HG02759 (cell line): Measurements from ENCODE around the gene CDH20.

Experiments used
- ATAC-seq: cut with Tn5 transposase; IDR thresholded peaks from one replicate; pipeline ENCODE4 v1.9.1; 2021; ENCODE audit warnings: mild to moderate bottlenecking, moderate library complexity; ENCODE audit not compliant: unreplicated experiment

The CDH20 gene

DNA sequence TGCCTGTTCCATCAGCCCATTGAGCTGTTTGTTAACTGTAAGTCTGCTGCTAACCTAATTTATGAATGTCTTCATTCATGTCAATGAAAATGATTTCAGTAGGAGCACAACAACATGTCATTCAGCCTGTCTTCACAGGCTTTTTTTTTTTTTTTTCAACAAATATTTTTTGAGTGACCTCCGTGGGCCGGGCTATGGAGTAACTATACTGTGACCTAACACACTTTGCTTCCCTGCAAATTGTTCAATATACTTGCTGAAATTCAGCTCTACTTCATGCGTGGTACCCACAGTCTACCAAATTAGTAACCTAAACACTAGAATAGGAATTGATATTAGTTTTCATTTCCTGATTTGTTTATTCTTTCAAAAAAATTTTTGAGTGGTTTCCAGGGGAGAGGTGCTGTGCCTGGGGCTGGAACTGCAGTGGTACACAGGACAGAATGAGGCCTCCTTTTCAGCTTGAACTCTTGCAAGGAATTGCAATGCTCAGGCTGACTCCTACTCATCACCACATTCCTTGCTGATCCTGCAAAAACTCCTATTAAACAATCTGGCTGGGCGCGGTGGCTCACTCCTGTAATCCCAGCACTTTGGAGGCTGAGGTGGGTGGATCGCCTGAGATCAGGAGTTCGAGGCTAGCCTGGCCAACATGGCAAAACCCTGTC is 87.1 kb downstream of the CDH20 start:
- no peak for ATAC-seq

DNA sequence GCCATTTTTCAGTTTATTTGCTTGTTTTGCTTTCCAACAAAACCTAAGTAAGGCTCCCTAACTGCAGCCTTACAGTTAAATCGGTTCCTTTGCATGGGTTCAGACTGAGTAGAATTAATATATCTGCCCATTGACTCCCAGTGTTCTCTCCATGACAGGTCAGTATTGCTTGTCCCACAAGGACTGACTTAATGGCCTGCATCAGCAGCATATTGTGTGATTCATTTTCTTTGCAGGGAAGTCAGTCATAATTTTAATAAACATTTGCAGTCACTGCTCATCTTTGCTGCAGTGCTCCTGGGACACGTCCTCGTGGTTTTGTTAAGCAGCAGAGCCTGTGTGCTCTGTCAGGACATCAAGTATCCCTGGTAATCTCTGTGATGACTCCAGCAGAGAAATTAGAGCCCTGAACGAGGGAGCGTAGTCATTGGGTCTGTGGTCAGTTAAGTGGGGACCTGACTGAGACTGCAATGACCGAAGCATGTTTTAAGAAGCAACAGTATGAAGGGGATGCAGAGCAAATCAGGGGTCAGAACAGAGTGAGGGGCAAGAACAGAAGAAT is 93.3 kb downstream of the CDH20 start:
- ATAC-seq: no peak

DNA sequence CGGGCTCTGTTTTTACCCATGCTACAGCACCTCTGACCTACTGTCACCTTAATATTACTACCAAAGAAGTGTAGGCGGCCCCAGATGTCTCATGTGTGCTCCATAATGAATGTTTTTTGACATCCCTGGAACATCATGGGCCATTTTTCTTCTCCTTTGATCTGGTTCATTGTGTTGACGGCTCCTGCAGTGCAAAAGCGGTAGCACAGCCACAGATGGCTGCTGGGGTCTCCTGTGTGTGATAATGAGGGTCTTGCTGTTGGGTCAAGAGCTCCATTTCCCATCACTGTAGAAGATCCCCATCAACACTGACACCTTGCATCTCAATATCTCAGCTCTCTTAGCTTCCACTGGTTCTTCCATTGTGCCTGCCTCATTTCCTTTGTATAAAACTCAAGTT is 95.0 kb downstream of the CDH20 start:
- no peak for ATAC-seq

DNA sequence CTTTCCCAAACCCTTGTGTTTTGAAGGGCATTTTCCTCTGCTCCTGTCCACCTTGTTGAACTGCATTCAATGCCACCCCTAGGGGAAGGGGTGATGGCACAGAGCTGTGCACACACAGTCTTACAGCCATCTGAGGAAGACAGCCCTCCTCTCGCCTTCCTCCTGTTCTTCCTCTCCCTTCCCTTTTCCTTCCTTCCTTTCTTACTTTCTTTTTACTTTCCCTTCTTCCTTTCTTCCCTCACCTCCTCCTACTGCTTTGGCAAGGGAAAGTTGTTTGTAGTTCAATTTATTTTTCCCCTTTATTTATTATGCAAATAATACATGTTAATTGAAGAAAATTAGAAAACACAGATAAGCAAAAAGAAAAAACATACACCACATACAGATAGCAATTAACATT is 99.4 kb downstream of the CDH20 start:
- no peak for ATAC-seq

DNA sequence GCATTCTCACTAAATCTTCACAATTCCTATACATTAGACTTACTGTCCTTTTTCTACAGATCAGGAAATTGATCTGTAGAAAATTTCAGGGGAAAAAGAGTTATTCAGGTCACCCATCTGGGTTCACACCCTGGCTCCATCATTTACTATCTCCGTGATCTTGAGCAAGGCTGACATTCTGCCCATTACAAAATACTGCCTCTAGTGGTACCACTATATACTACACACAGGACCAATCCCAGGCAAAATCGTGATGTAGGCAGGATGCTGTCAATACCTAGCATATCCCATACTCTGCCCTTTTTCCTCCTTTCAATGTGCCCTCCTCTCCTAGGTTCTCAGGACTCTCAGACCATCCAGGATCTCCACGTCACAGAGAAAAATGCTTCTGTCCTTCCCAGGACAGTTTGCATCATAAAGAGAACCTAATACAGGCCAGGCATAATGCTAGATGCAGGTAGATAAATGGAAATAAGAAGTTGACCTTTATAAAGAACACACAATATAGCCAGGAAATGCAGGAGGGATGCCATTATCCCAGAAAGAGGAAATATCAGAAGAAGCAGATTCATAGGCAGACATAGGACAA is 101.9 kb downstream of the CDH20 start:
- ATAC-seq: peak; percentile 82

DNA sequence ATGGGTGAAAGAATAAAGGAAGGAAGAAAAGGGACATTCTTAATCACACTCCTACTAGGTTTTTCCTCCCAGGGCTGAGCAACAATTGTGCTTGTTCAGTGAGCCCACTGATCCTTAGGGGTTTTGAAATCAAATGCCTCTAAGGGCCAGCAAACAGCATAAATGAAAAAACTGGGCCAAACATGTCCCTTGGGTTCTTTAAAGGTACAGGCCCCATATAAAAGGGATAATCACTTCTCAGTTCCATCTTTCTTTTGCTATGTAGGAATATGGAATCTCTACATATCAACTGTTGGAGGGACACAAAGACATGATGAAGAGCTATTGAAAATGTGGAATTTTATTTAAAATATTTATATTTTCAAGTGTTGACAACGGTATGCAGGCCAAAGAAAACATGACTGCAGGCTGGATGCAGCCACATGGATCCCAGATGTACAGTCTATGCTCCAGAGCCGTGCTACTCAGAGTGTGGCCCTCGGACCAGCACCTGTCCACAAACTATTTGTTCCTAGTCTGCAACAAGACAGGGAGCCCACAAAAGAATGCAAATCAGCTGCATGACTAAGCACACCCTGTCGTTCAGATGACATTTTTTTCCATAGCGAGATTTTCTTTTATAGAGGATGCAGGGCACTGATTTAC is 110.0 kb downstream of the CDH20 start:
- no peak for ATAC-seq

DNA sequence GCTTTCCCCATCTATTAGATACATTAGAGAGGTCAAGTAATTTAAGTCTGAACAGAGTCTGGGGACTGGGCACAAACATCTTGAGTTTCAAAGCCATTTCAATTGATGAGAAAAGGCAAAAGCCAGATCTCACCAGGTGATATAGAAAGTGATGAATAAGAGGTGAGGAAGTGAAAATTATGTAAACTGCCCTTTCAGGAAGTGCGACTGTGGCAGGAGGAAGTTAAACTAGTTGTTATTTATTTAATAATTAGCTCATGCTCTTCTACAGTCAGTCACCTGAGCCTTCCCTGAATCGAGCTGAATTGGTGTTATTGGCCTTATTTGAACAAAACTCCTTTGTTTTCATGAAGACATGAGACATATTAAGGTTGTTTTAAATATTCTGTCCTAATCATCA is 115.1 kb downstream of the CDH20 start:
- ATAC-seq: peak; percentile 92

DNA sequence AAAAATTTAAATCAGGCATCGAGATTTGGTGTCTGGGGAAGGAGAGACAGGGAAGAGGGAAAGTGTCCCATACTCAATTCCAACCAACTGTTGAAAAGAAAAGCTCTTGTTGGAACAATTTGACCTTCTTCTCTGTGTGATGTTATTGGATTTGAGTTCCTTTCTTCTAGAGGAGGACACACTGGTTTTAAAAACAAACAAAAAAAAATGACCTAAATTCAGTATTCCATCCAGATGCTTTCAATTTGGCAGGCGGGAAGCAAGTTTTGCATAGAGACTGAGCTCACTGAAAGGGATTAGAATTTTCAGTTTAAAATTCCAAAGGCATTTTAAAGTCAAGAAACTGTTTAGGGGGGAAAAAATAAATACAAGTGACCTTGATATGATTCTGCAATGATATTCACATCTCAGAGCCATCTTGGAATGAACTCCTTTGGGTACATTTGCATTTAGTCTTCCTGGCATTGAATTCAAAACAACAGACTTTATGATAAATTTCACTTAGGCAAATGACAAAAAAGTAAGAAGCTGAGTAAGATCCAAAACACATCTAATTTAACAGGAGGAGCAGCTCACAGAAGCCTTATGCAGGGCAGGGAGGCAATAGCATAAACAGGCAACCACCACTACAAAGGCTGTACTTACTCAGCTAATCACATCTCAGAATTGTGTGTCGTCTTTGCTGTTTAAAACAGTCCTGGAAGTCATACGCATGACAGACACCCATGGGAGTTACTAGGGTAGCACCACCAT is 126.8 kb downstream of the CDH20 start:
- no peak for ATAC-seq

DNA sequence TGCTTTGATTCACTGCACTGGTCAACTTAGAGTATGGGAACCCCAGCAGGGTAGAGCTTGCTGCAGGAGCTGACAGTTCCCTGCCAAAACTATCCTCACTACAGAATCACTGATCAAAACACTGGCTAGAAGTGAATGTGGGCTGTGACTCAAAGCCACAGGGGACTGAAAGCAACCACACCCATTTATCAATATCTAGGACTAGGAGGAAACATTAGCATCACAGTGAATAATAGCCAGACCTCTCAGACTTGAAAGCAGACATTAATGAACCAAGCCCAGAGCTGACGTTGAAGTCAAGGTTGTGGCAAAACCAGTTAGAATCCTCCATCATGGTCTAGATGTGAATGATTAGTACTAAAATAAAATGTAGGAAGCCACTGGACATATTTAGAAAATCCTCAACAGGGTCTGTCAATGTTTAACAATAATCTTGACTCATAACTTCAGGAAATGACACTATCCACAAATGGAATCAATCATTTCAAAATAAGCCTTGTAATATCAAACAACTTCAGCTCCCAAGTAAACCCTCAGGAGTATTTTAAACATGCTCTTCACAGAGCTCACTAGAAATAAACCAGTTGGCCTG is 131.4 kb downstream of the CDH20 start:
- ATAC-seq: no peak

DNA sequence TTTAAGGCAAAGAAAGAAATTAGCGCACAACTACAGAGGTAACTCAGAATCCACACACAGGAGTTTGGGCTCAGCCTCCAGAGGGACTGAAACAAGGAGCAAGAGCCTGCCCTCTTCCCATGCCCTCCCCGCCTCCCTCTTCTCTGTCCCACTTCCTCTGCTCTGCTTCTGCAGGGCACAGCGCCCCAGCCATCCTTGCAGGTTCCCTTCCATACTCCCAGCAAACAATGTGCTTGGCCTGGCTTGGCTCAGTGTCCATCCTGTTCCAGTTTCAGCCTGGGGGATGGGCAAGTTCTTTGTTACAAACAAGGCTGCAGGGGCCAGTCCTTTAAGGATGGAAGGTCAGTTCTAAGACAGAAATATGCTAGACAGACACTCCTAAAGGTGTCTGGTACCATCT is 133.5 kb downstream of the CDH20 start:
- ATAC-seq: no peak

DNA sequence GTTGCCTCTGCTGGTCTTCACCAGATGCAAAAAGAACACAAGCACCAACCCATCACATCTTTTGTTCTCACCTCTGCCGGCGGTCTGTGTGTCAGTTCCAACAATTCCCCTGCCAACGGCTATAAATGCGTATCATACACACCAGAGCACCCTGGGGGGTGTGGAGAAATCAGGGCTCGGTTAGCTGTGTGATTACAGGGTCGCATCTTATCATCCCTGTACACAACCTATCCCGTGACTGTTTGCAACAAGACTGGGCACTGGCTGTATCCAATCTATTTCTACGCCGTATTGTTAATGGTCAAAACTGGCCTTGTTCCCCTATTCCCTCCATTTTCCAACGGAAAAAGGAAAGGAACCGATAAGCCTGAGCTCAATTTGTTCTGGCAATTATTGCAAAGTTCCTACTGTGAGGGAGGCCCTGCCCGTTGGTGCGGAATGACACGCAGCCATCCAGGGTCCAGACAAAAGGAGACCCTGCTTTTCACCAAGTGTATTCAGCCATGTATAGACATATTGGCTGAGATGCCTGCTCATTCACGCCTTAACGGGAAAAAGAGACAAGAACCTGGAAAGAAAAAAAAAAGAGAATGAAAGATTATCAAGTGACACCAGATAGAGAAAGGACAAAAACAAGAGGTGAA is 136.9 kb downstream of the CDH20 start:
- no peak for ATAC-seq

DNA sequence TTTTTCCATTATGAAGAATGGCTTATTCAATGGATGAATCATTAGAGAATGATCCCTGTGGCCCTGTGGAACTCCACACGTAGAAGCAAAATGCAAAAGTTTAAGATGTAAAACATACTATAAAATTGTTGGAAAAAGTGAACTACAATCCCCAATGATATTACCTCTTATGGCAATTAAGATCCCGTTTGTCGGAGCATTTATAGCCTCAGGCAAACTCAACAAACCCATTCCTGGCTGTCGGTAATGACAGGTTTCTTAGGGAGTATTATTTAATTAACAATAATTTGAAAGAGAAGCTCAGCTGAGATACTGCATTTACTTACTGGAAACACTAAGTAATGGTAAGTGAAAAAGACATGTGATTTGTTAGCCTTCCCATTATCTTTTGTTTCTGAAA is 138.3 kb downstream of the CDH20 start:
- ATAC-seq: no peak

DNA sequence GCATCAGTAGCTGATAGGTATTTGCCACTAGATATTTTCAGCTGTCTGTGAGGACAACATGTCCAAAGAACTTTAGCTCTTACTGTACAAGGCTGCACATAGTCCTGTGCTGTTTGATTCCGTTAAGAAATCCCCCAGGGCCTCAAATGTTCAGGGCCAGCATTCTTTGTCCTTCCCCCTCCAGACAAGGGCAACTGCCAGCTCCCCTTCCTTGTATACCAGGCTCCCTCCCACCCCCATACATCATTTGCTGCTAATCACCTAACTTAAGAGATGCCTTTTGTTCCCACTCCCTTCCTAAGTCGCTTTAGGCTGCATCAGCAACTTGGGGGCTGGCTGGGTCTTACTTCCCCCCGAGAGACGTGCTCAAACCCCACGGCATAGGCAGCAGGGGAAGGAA is 138.7 kb downstream of the CDH20 start:
- no peak for ATAC-seq

DNA sequence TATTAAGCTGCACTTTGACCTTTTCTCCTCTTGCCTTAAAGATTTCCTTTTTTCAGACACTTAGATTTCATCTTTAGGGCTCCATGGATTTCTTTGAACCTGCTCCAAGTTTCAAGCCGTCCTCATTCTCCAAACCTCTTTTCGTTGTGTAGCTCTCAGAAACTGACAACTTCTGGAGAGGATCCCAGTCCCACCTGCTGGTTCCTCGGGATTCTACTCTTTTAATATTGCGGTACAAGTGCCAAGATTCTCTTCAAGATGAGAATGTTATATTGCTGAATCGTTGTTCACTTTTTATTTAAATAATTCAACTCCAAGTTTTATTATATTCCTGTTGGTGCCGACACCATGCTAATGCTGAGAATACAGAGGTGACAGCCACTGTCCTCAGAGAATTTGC is 141.1 kb downstream of the CDH20 start:
- no peak for ATAC-seq

DNA sequence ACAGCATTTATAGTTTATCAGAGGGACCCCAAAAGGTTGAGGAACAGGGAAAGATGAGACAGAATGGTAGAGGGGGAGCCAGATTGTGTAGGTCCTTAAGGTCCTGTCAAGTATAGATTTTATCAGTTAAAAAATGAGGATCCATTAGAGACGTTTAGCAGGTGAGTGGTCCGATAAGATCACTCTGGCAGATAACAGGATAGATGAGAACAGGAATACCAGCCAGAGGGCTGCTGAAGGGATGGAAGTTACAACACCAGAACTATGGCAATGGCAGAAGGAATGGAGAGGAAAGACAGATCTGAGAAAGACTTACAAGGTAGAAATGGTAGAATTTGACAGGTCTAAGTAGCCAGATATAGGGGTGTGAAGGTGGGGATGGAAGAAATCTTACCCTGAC is 141.7 kb downstream of the CDH20 start:
- ATAC-seq: no peak

DNA sequence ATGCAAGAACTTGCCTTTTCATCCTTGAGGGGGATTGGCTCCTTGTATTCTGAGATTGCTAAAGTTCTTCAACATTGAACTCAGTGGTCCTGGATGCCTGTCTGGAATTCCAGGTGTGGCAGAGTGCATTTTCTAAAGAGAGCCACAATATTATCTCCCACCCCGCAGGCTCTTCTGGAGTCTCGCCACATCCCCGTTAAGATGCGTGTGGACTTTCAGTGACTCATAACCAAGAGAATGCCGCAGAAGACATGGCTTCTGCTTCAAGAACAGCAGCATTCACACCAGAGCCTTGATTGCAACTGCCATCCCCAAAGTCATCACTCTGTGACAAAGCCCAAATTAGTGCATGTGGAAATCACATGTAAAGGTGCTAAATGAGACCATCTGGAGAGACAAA is 142.7 kb downstream of the CDH20 start:
- ATAC-seq: no peak

DNA sequence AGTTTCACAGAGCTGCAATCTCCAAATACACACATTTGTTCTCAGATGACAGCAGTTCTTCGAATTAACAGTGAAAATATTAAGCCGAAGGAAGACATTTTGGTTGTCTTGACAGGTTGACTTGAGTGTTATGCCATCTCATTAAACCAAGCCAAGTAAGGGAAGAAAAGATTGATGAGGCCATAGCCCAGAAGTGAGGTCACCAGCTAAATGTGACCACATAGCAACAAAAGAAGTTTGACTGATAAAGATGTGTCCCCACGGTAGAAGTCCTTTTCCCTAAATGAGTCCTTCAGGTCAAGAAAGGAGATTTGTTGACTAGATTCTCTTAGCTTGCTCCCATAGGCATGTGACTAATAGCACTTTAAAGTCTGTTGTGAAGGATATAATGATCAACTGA is 156.1 kb downstream of the CDH20 start:
- no peak for ATAC-seq

DNA sequence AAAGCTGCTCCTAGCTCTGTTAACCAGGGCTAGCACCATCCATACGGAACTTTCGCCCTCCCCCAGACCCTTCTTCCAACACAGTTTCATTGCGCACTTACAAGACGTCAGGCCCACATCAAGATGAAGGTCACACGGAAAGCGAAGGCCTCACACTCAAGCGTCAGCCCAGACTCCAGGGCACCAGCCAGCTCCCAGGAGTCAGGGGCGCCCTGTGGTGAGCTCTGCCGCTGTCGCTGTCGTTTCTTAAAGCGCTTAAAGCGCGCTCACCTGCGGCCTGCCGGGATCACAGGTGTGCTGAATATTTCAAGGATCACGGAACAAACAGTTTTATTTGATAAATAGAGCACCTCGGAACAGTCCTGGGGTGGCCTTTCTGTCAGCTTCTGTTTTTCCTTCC is 163.1 kb downstream of the CDH20 start:
- ATAC-seq: no peak

DNA sequence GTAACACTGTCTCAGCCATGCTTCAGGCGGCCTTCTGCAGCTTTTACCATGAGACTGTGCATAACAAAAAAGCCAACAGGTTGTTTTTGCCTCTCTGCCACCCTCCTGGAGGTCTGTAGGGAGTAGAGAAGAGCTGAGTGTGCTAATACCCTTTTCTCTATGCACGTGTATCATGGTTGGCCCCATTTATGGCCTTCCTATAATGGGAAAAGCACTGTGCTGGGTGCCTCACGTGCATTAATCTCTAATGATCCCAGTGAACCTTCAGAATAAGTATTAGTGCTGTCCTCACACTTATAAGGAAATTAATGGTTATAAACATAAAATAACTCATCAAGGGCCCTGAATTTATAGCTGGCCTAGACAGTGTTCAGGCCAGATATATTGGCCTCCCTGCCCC is 164.2 kb downstream of the CDH20 start:
- ATAC-seq: no peak

DNA sequence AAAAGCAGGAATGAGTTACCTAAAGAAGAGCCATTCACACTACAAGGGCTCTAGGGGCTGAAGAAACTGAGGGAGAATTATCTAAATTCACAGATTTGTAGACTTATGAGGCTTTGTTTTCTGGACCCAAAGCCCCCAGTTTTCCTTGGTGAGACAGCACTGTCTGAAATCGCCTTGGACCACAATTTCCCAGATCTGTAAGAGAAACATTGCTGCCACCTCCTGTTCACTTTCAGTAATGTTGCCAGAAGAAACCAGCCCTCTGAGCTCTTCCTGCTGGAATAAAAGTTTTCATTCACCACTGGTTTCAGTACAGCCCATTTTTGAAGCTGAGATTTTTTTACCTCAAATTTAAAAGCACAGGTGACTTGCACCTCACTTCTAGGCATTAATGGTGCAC is 169.2 kb downstream of the CDH20 start:
- ATAC-seq: peak; percentile 67

DNA sequence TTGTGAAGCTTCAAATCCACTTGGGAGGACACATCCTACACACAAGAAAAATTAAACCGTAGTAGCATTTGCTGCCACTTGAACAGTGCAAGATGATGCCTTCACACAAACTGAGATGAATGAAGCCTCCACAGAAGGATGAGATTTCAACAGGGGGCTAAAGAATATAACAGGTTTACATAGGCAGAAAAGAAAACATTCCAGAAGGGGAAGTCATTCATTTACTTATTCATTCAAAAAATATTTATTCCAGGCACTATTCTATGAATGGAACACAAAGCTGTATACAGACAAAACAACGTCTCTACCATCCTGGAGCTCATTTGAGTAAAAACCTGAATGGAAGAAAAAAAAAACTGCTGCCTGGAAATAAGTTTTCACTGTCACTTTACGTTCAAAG is 170.5 kb downstream of the CDH20 start:
- ATAC-seq: no peak
